Right lobe of liver (tissue), 6 donors: ENCODE data around the gene EFCAB5. TPM values are rescaled to one million over a fixed set of nuclear protein-coding genes. Genes with fewer than 3 reads are reported as not detected.

Experiments used
- ATAC-seq, 4 donors: fragments of 200-7000 bp; cut with Tn5 transposase; one replicate each; pipeline ENCODE4 v1.9.1; 2020; ENCODE audit warnings: mild to moderate bottlenecking in 4 of 4, moderate library complexity in 4 of 4
- DNase-seq, 3 donors: peaks; one replicate each; pipeline ENCODE4 v3.0.0-alpha.2; 2020
- H3K27ac ChIP-seq, 3 donors: fragments of 200-600 bp; one replicate each; pipeline ENCODE4 v1.8.0; 2022
- H3K27me3 ChIP-seq, 2 donors: fragments of 200-600 bp; one replicate each; pipeline ENCODE4 v1.8.0; 2022
- H3K36me3 ChIP-seq, 4 donors: fragments of 200-600 bp; sonication (generic) in 1 of 4; one replicate each; pipeline versions ENCODE4 v1.5.1 to v1.8.0; 2017 to 2022; ENCODE audit warnings: control low read depth in 1 of 4
- H3K4me1 ChIP-seq, 4 donors: fragments of 200-600 bp; sonication (generic) in 1 of 4; one replicate each; pipeline versions ENCODE4 v1.5.1 to v1.8.0; 2017 to 2022; ENCODE audit warnings: control low read depth in 1 of 4
- H3K4me3 ChIP-seq, 3 donors: fragments of 200-600 bp; one replicate each; pipeline ENCODE4 v1.8.0; 2022
- H3K9me3 ChIP-seq, 4 donors: fragments of 200-600 bp; sonication (generic) in 1 of 4; one replicate each; pipeline versions ENCODE4 v1.5.1 to v1.8.0; 2017 to 2022; ENCODE audit warnings: control low read depth in 1 of 4
- CTCF ChIP-seq, 4 donors: fragments of 200-600 bp in 3 of 4; fragments of 450-650 bp in 1 of 4; IDR thresholded peaks; one replicate each; pipeline versions ENCODE4 v1.5.1 to v1.8.0; 2016 to 2022; ENCODE audit warnings: antibody characterized with exemption in 4 of 4, mild to moderate bottlenecking in 2 of 4
- POLR2A ChIP-seq: fragments of 450-650 bp; IDR thresholded peaks from one replicate; pipeline ENCODE4 v1.6.1; 2017; ENCODE audit warnings: antibody characterized with exemption, mild to moderate bottlenecking
- WGBS: methylation state at CpG from one replicate; pipeline ENCODE4 v1.1.6; 2018; ENCODE audit warnings: low coverage, low lambda C conversion rate; ENCODE audit not compliant: insufficient coverage; ENCODE audit errors: missing lambda C conversion rate; 5-methylcytosine and 5-hydroxymethylcytosine counted together
- intact Hi-C, 2 donors: fragments of 100-400 bp; cut with DNase I; formaldehyde crosslinking; loops; one replicate each; pipeline versions ENCODE4 v1.11.2 to v1.14.1; 2022
- total RNA-seq, 6 experiments: library from RNA; depleted of rRNA in 2 of 6; stranded (reverse); fragments of >200 nt in 2 of 6; fragmentation: NEBNext Ultra II Directional in 3 of 6; extraction: Animal tissue kit (Norgen Biotek cat#: 25700) in 3 of 6; gene quantifications; one replicate each; pipeline versions ENCODE4 v1.1.0 to v1.2.4, GENCODE V29; 2016 to 2023
- donor health status: DM: no; HTN: yes; CAD: no.
- donor health status: DM: no; HTN: no; CAD: no.
- donor health status: DM: no; HTN: no; CAD: no.
- donor health status: DM: no; HTN: yes; CAD: no.
- donor health status: DM: no; HTN: yes; CAD: no.

EFCAB5 gene
- total RNA-seq, 6 experiments from 2014 or later: 0.32 TPM; not detected in 5

- intact Hi-C loops: no loop called here
- WGBS: 70% methylated on average over 1 of the region's 1 CpG
Observed at GRCh38 chr17:30103921-30104320, 162.5 kb downstream of the EFCAB5 start.

GRCh38 chr17:30104575-30105339 lies 163.3 kb downstream of the EFCAB5 start:
- 19% methylated on average over 29 of the region's 29 CpGs for WGBS
- peak; percentile 98 to 100 (median 99) for ATAC-seq
- no peaks in the 10 kb centered on the region for H3K27me3 ChIP-seq
- H3K4me3 ChIP-seq: peak overlapping the region in 2 of 3 donors; percentile 19 to 36
- no peak overlapping the region for H3K27ac ChIP-seq
- no peaks in the 10 kb centered on the region for H3K4me1 ChIP-seq
- TF ChIP-seq POLR2A (no peak), CTCF (IDR thresholded peaks at IDR 0.05) (peak; percentile 77 to 96 (median 92))
- intact Hi-C loops: no loop called here
- no peaks in the 10 kb centered on the region for H3K9me3 ChIP-seq
- peak; percentile 68 to 79 (median 75) for DNase-seq
- H3K36me3 ChIP-seq: no peaks in the 10 kb centered on the region

More at GRCh38 chr17:30103921-30104320, 162.5 kb downstream of the EFCAB5 start:
- no peaks in the 10 kb centered on the region for H3K9me3 ChIP-seq
- no peaks in the 10 kb centered on the region for H3K36me3 ChIP-seq
- ATAC-seq (no peak), DNase-seq (no peak)
- H3K27me3 ChIP-seq: no peaks in the 10 kb centered on the region
- H3K4me3 ChIP-seq: no peak overlapping the region
- H3K4me1 ChIP-seq: no peaks in the 10 kb centered on the region
- H3K27ac ChIP-seq: no peak overlapping the region
- TF ChIP-seq POLR2A (no peak), CTCF (IDR thresholded peaks at IDR 0.05) (no peak)

- no peak overlapping the region for H3K4me3 ChIP-seq
- peaks cover 0 to 13% (median 2%) of the 10 kb centered on the region in 4 donors for H3K4me1 ChIP-seq
- DNase-seq: no peak
- no peaks in the 10 kb centered on the region for H3K27me3 ChIP-seq
- ATAC-seq: no peak
- intact Hi-C loops: no loop called here
- H3K9me3 ChIP-seq: no peaks in the 10 kb centered on the region
- TF ChIP-seq POLR2A (no peak), CTCF (IDR thresholded peaks at IDR 0.05) (no peak)
- no peak overlapping the region for H3K27ac ChIP-seq
- H3K36me3 ChIP-seq: no peaks in the 10 kb centered on the region
Observed at GRCh38 chr17:30112794-30113193, 171.4 kb downstream of the EFCAB5 start.

- intact Hi-C loops: no loop called here
- H3K27me3 ChIP-seq: no peaks in the 10 kb centered on the region
- H3K4me3 ChIP-seq: no peak overlapping the region
- H3K4me1 ChIP-seq: peaks cover 0 to 17% (median 4%) of the 10 kb centered on the region in 4 donors
- H3K9me3 ChIP-seq: no peaks in the 10 kb centered on the region
- DNase-seq (peak in 2 of 3 donors; percentile 35 to 62), ATAC-seq (peak in 3 of 4 donors; percentile 25 to 56 (median 27))
- H3K36me3 ChIP-seq: no peaks in the 10 kb centered on the region
- TF ChIP-seq POLR2A: no peak
- TF ChIP-seq CTCF (IDR thresholded peaks at IDR 0.05): no peak
- no peak overlapping the region for H3K27ac ChIP-seq
Observed at GRCh38 chr17:30113213-30113612, 171.8 kb downstream of the EFCAB5 start.
